Psoas muscle (tissue), 8 donors: ENCODE data around the gene CAMTA1. TPM values are rescaled to one million over a fixed set of nuclear protein-coding genes. Genes with fewer than 3 reads are reported as not detected.

Experiments
- ATAC-seq, 4 donors: fragments of 200-7000 bp; cut with Tn5 transposase; one replicate each; pipeline ENCODE4 v1.9.1; 2020; ENCODE audit warnings: moderate library complexity in 3 of 4, mild to moderate bottlenecking in 2 of 4
- DNase-seq, 2 donors: peaks; one replicate each; pipeline ENCODE4 v3.0.0-alpha.2; 2020
- H3K27ac ChIP-seq: fragments of 200-600 bp; one replicate; pipeline ENCODE4 v1.8.0; 2022
- H3K27me3 ChIP-seq, 3 donors: fragments of 200-600 bp in 1 of 3; one replicate each; pipeline versions ENCODE4 v1.6.1 to v1.8.0; 2013 to 2022; ENCODE audit warnings: low read length in 2 of 3, mild to moderate bottlenecking in 2 of 3, moderate library complexity in 1 of 3; ENCODE audit not compliant: insufficient read depth in 3 of 3
- H3K36me3 ChIP-seq, 2 donors: fragments of 200-600 bp in 1 of 2; one replicate each; pipeline versions ENCODE4 v1.6.1 to v1.8.0; 2013 to 2022; ENCODE audit warnings: low read depth in 1 of 2, mild to moderate bottlenecking in 1 of 2, moderate library complexity in 1 of 2; ENCODE audit not compliant: insufficient read depth in 1 of 2
- H3K4me1 ChIP-seq: fragments of 200-600 bp; one replicate; pipeline ENCODE4 v1.8.0; 2022
- H3K4me3 ChIP-seq: fragments of 200-600 bp; one replicate; pipeline ENCODE4 v1.8.0; 2022; ENCODE audit warnings: mild to moderate bottlenecking
- H3K9me3 ChIP-seq: fragments of 200-600 bp; one replicate; pipeline ENCODE4 v1.8.0; 2022
- CTCF ChIP-seq: fragments of 200-600 bp; IDR thresholded peaks from one replicate; pipeline ENCODE4 v1.8.0; 2022; ENCODE audit warnings: antibody characterized with exemption
- WGBS, 3 donors: extraction: QIAGEN DNeasy Blood & Tissue Kit; methylation state at CpG; one replicate each; pipeline versions ENCODE4 v1.1.6 to v1.1.7; 2013; 5-methylcytosine and 5-hydroxymethylcytosine counted together
- intact Hi-C, 2 donors: fragments of 100-400 bp; cut with DNase I; formaldehyde crosslinking; loops; one replicate each; pipeline versions ENCODE4 v1.11.0 to v1.14.2; 2022
- polyA plus RNA-seq, 3 donors: library from polyadenylated mRNA; stranded (reverse); fragments of 200-250 nt; gene quantifications; one replicate each; pipeline ENCODE4 v1.2.3, GENCODE V29; 2013
- total RNA-seq, 4 donors: library from RNA; stranded (reverse); fragmentation: NEBNext Ultra II Directional in 2 of 4; extraction: Animal tissue kit (Norgen Biotek cat#: 25700) in 2 of 4; gene quantifications; one replicate each; pipeline versions ENCODE4 v1.2.1 to v1.2.4, GENCODE V29; 2021 to 2023
- donor health status: healthy with polysubstance abuse.
- donor health status: DM: no; HTN: no; CAD: no; lungs with moderate emphysema.
- donor health status: Bipolar disorder and iron deficiency.
- donor health status: healthy.
- donor health status: DM: yes; HTN: yes; CAD: no.
- donor health status: DM: no; HTN: no; CAD: no.
- donor health status: DM: no; HTN: no; CAD: no.
- donor health status: DM: yes; HTN: yes; CAD: no.

CAMTA1 gene
- total and polyA plus RNA-seq, 7 donors = 64.6 to 206 (median 76.5) TPM

GRCh38 chr1:7047866-7048265 lies 262.6 kb downstream of the CAMTA1 start:
- intact Hi-C loops = loop anchor here (10.0 kb wide), 1 partner anchor 597 kb away; no protein-coding TSS in a partner anchor
- 66 to 70% (median 69%) methylated on average over 2 of the region's 2 CpGs for WGBS, 3 donors
- no peak for ATAC-seq
- H3K4me1 ChIP-seq = peaks cover 2% of the 10 kb centered on the region
- H3K27ac ChIP-seq = no peak overlapping the region
- H3K4me3 ChIP-seq = no peak overlapping the region
- no peak for TF ChIP-seq CTCF
- H3K36me3 ChIP-seq = no peaks in the 10 kb centered on the region
- no peaks in the 10 kb centered on the region for H3K9me3 ChIP-seq
- no peak for DNase-seq
- peaks cover 0 to 14% (median 0%) of the 10 kb centered on the region in 3 donors for H3K27me3 ChIP-seq

GRCh38 chr1:7048395-7048794 lies 263.1 kb downstream of the CAMTA1 start:
- TF ChIP-seq CTCF = no peak
- Histone ChIP-seq H3K9me3 (no peaks in the 10 kb centered on the region), H3K27ac (no peak overlapping the region), H3K27me3 (peaks cover 0 to 19% (median 0%) of the 10 kb centered on the region in 3 donors), H3K4me1 (no peaks in the 10 kb centered on the region), H3K36me3 (no peaks in the 10 kb centered on the region), H3K4me3 (no peak overlapping the region)
- ATAC-seq = no peak
- intact Hi-C loops = loop anchor here (10.0 kb wide), 1 partner anchor 596 kb away; no protein-coding TSS in a partner anchor
- DNase-seq = no peak
- WGBS, 3 donors = 53 to 64% (median 59%) methylated on average over 10 of the region's 10 CpGs

- WGBS, 3 donors = 80 to 81% (median 81%) methylated on average over 25 of the region's 25 CpGs
- Histone ChIP-seq H3K27ac (no peak overlapping the region), H3K4me3 (no peak overlapping the region), H3K9me3 (no peaks in the 10 kb centered on the region), H3K4me1 (no peaks in the 10 kb centered on the region), H3K27me3 (peaks cover 0 to 14% (median 0%) of the 10 kb centered on the region in 3 donors), H3K36me3 (no peaks in the 10 kb centered on the region)
- intact Hi-C loops = loop anchor here (10.0 kb wide), 1 partner anchor 595 kb away; no protein-coding TSS in a partner anchor
- ATAC-seq = no peak
- no peak for TF ChIP-seq CTCF
- DNase-seq = no peak
Observed at GRCh38 chr1:7049913-7050625, 264.8 kb downstream of the CAMTA1 start.

GRCh38 chr1:7050751-7051665 lies 265.8 kb downstream of the CAMTA1 start:
- ATAC-seq = peak in 3 of 4 donors; percentile 63 to 85 (median 84)
- H3K36me3 ChIP-seq = no peaks in the 10 kb centered on the region
- H3K27ac ChIP-seq = no peak overlapping the region
- DNase-seq = no peak
- H3K27me3 ChIP-seq = peaks cover 0 to 12% (median 0%) of the 10 kb centered on the region in 3 donors
- H3K4me3 ChIP-seq = no peak overlapping the region
- intact Hi-C loops = no loop called here
- H3K9me3 ChIP-seq = no peaks in the 10 kb centered on the region
- TF ChIP-seq CTCF = no peak
- WGBS, 3 donors = 38 to 43% (median 42%) methylated on average over 31 to 32 of the region's 32 CpGs
- H3K4me1 ChIP-seq = no peaks in the 10 kb centered on the region
